Immature natural killer cell (primary cell): Measurements from ENCODE around the gene RNF166. TPM values are rescaled to one million over a fixed set of nuclear protein-coding genes. Genes with fewer than 3 reads are reported as not detected.

Experiments
- DNase-seq, 3 donors: peaks; one replicate each; pipeline ENCODE4 v3.0.0; 2022; ENCODE audit warnings: mixed read lengths in 1 of 3
- H3K27ac Mint-ChIP-seq, 6 donors: one replicate each; pipeline ENCODE4 v1.8.0; 2020; ENCODE audit warnings: mixed read lengths in 6 of 6, mild to moderate bottlenecking in 5 of 6, inconsistent platforms in 4 of 6, moderate library complexity in 3 of 6
- H3K27me3 Mint-ChIP-seq, 3 donors: one replicate each; pipeline ENCODE4 v1.8.0; 2020 to 2021; ENCODE audit warnings: low read depth in 3 of 3, mild to moderate bottlenecking in 3 of 3, mixed read lengths in 3 of 3, moderate library complexity in 3 of 3, inconsistent platforms in 1 of 3
- H3K36me3 Mint-ChIP-seq, 3 donors: one replicate each; pipeline ENCODE4 v1.8.0; 2020; ENCODE audit warnings: mixed read lengths in 3 of 3, inconsistent platforms in 2 of 3, mild to moderate bottlenecking in 2 of 3
- H3K4me1 Mint-ChIP-seq, 2 donors: one replicate each; pipeline ENCODE4 v1.8.0; 2020; ENCODE audit warnings: inconsistent platforms in 2 of 2, mild to moderate bottlenecking in 2 of 2, mixed read lengths in 2 of 2, moderate library complexity in 1 of 2
- H3K4me3 Mint-ChIP-seq, 5 donors: one replicate each; pipeline ENCODE4 v1.8.0; 2020; ENCODE audit warnings: mild to moderate bottlenecking in 5 of 5, mixed read lengths in 5 of 5, inconsistent platforms in 3 of 5, moderate library complexity in 3 of 5
- H3K9me3 Mint-ChIP-seq, 6 donors: one replicate each; pipeline ENCODE4 v1.8.0; 2020; ENCODE audit warnings: mild to moderate bottlenecking in 6 of 6, mixed read lengths in 6 of 6, inconsistent platforms in 4 of 6, moderate library complexity in 3 of 6
- polyA plus RNA-seq, 3 donors: library from polyadenylated mRNA; unstranded; fragments of 300-500 nt; fragmentation: Illumina TruSeq; gene quantifications; one replicate each; pipeline ENCODE4 v1.2.3, GENCODE V29; 2021

Gene RNF166
- polyA plus RNA-seq, 3 donors from 2014 or later = 129 to 157 (median 141) TPM

DNA sequence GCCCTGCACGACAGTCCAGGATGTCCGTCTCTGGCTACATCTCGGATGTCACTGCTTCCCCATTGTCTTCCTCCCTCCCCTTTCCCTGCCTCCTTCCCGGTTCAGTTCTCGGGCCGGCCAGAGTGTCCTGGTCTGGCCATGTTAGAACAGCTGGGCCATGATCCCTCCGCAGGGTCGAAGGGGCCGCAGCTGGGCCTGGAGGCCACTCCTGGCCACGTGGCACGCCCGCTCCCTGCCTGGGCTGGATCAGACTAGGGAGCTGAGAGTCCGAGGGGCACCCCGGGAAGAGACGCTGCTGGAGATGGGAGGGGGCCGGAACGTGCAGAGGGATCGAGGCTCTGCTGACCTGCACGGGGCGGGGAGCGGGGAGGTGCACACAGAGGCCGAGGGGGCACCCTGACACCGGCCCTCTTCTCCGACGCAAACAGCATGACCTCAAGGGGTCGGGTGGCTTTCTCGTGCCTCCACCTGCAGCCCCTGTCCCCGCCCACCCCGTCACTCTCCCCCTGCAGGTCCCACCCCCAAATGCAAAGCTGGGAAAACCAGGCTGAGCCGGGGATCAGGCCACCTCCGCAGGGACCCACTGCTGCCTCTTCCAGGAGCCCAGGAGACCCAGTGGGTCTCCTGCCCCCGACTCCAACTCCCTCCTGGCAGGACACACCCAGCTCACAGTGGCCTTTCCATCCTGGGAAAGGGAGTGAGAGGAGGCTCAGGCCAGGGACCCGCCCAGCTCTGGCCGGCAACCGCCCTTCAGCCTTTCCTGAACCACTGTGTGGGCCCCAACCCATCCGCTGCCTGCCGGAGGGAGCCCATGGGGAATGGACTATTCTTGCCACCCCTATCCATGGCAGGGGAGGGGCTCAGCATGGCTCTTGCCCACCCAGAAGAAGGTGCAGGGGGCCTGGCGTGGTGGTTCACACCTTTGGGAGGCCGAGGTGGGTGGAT, 38.6 kb upstream of the RNF166 start:
- no peaks in the 10 kb centered on the region for H3K36me3 Mint-ChIP-seq
- H3K4me3 Mint-ChIP-seq = no peak overlapping the region
- H3K4me1 Mint-ChIP-seq = peaks cover 5 to 23% of the 10 kb centered on the region in 2 donors
- H3K9me3 Mint-ChIP-seq = no peaks in the 10 kb centered on the region
- DNase-seq = no peak
- no peak overlapping the region for H3K27ac Mint-ChIP-seq
- H3K27me3 Mint-ChIP-seq = peaks cover 0 to 1% (median 0%) of the 10 kb centered on the region in 3 donors

DNA sequence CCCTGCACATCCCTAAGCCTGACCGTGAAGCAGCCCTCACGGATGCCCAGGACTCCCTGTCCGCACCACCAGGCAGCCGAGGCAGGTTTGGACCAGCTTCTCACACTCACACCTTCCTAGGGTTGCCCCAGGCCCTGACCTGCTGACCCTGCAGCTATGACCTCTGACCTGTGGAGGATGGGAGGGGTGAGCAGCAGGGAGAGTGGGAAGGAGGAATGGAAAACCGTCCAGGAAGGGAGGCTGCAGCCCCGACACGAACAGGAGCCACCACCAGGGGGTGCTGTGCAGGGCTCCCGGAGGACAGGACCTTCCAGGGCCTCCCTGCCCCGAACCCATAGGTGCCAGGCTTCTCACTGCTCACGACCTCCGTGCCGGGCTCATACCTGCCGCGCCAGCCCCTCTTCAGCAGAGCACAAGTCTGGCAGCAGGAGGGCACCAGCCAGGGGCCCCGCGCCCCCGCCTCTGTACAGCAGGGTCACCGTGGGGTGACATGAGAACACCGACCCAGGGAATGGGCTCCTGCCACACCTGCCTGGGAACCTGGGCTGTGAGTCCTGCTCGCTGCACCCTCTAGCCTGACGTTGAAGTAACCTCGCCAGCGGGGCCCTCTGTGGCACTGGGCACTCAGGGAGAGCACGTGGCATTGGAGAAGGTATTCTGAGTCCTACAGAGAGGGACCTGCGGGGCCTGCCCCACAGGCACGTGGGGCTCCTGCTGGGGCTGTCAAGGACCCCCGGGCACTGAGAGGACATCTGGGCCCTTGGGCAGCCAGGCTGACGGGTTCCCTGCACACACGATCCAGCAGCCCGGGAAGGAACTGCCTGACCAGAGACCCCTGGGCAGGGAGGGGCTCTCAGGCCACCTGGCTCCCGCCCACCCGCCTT, 37.7 kb upstream of the RNF166 start:
- DNase-seq = peak; percentile 67 to 71 (median 70)
- Mint-ChIP-seq H3K4me3 (no peak overlapping the region), H3K27ac (peak overlapping the region in 1 of 6 donors; percentile 22), H3K36me3 (no peaks in the 10 kb centered on the region), H3K4me1 (peaks cover 5 to 23% of the 10 kb centered on the region in 2 donors), H3K27me3 (no peaks in the 10 kb centered on the region), H3K9me3 (no peaks in the 10 kb centered on the region)

GRCh38 chr16:88742896-88743605, 36.8 kb upstream of the RNF166 start:
- Mint-ChIP-seq H3K4me3 (no peak overlapping the region), H3K9me3 (no peaks in the 10 kb centered on the region), H3K36me3 (no peaks in the 10 kb centered on the region), H3K27ac (no peak overlapping the region), H3K27me3 (no peaks in the 10 kb centered on the region), H3K4me1 (peaks cover 5 to 21% of the 10 kb centered on the region in 2 donors)
- DNase-seq = no peak

GRCh38 chr16:88741368-88741767, 35.2 kb upstream of the RNF166 start:
- H3K27ac Mint-ChIP-seq = no peak overlapping the region
- H3K36me3 Mint-ChIP-seq = no peaks in the 10 kb centered on the region
- no peak for DNase-seq
- peaks cover 5 to 21% of the 10 kb centered on the region in 2 donors for H3K4me1 Mint-ChIP-seq
- H3K9me3 Mint-ChIP-seq = no peaks in the 10 kb centered on the region
- no peak overlapping the region for H3K4me3 Mint-ChIP-seq
- H3K27me3 Mint-ChIP-seq = no peaks in the 10 kb centered on the region

- DNase-seq = no peak
- Mint-ChIP-seq H3K4me1 (peaks cover under 1 to 16% of the 10 kb centered on the region in 2 donors), H3K4me3 (no peak overlapping the region), H3K9me3 (no peaks in the 10 kb centered on the region), H3K27me3 (no peaks in the 10 kb centered on the region), H3K36me3 (no peaks in the 10 kb centered on the region), H3K27ac (no peak overlapping the region)
These were observed 34.5 kb upstream of the RNF166 start for GRCh38 chr16:88740727-88741055.

DNA sequence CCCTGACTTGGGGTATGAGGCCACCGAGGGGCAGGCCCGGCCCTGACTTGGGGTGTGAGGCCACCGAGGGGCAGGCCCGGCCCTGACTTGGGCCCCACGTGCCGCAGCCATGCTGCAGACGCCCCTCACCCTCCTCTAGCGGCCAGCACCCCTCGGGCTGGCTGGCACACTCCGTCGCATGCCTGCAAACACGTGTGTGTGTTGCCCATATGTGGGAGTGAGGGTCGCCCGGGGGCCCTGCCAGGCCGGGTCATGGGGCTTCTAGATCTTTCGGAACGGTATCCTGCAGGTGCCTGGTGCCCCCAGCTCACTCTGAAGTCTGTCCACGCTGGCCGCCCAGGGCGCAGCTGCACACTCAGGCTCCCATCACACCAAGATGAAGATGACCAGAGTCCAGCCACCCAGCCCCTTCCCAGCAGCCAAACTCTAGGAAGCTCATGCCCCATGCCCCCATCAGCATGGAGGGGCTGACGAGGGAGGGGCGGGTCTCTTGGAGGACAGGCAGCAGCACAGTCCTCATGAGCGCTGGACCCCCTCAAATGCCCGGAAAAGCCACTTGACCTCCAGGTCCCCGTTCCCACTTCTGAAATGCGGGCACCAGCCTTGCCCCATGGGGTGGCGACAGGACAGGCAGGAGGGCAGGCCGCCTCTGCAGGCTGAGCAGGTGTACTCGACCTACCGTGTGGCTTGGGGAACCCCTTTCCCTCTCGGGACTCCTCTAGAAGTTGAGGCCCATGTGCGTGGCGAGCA, 33.9 kb upstream of the RNF166 start:
- no peaks in the 10 kb centered on the region for H3K9me3 Mint-ChIP-seq
- H3K36me3 Mint-ChIP-seq = no peaks in the 10 kb centered on the region
- H3K27me3 Mint-ChIP-seq = no peaks in the 10 kb centered on the region
- no peak overlapping the region for H3K27ac Mint-ChIP-seq
- H3K4me1 Mint-ChIP-seq = peaks cover 0 to 11% of the 10 kb centered on the region in 2 donors
- DNase-seq = no peak
- no peak overlapping the region for H3K4me3 Mint-ChIP-seq

DNA sequence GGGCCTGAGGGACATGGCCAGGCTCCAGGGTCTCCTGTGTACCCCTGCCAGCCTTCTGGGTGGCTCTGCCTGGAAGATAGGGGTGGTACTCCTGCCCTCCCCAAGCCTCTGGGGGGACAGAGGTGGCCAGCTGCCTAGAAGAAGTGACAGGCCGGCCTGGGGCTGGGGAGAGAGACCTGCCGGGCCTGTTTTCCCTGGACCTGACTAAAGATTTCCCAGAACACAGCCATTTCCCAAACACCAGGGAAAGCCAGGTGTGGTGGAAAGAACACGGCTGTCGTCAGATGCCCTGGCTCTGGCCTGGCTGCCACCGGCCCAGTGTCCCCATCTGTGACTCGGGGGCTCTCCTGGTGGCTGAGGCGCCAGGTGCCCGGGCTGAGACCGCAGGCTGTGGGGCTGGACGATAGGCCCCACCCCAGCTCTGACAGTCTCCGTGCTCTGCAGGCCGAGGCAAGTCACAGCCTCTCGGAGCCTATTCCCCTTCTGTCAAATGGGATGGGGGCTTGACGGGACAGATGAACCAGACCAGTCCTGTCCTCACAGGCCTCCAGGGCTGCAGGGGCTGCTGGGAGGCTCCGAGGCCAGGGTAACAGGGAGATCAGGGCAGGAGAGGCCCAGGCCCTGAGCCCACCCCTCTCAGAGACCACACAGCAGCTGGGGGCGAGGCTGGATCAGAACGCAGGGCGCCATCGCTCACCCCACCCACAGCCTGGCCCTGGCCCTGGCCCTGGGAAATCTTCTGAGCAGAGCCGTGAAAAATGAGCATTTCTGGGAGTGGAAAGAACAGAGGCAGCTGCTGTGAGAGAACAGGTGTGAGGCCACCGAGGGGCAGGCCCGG, 33.1 kb upstream of the RNF166 start:
- H3K4me1 Mint-ChIP-seq = peaks cover 0 to 9% of the 10 kb centered on the region in 2 donors
- no peak overlapping the region for H3K27ac Mint-ChIP-seq
- no peaks in the 10 kb centered on the region for H3K27me3 Mint-ChIP-seq
- no peak overlapping the region for H3K4me3 Mint-ChIP-seq
- H3K36me3 Mint-ChIP-seq = no peaks in the 10 kb centered on the region
- no peak for DNase-seq
- H3K9me3 Mint-ChIP-seq = no peaks in the 10 kb centered on the region

DNA sequence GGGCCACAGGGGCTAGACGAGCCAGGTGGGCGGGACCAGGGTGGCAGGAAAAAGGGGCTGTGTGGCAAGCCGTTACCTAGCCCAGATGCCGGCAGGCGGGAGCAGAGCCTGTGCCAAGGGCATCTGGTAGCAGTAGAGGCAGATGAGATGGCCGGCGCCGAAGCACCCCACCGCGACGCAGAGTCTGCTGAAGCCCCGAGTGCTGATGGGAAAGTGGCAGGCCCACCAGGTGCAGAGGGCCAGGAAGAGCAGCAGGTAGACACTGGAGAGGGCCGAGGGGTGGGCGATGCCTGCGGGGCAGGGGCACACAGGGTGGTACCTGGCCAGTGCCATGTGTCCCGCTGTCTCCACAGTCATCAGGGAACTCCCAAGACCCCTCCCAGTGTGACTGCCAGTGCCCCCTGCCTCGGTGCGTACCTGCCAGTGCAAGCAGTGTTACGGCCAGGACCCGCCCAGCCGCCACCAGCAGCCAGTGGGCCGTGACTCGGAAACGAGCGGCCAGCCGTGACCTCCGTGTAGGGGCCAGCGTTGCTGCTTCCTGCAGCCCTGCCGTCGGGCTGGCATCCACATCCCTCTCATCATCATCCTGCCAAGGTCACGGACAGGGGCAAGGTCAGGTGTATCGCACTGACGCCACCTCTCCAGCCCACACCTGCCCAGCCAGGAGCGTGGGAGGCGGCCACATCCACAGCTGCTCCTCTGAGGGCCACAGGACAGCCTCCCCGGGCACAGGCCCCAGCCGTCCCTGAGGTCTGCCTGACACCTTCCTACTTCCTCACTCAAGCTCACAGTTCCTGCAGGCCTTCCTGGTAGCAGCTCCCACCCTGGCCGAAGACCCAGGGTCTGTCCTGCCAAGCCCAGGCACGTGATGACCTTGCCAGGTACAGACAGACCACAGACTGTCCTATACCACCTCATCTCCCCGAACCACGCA, 32.2 kb upstream of the RNF166 start:
- DNase-seq = no peak
- no peak overlapping the region for H3K27ac Mint-ChIP-seq
- no peak overlapping the region for H3K4me3 Mint-ChIP-seq
- H3K4me1 Mint-ChIP-seq = peaks cover 0 to 4% of the 10 kb centered on the region in 2 donors
- H3K27me3 Mint-ChIP-seq = no peaks in the 10 kb centered on the region
- no peaks in the 10 kb centered on the region for H3K9me3 Mint-ChIP-seq
- H3K36me3 Mint-ChIP-seq = no peaks in the 10 kb centered on the region

DNA sequence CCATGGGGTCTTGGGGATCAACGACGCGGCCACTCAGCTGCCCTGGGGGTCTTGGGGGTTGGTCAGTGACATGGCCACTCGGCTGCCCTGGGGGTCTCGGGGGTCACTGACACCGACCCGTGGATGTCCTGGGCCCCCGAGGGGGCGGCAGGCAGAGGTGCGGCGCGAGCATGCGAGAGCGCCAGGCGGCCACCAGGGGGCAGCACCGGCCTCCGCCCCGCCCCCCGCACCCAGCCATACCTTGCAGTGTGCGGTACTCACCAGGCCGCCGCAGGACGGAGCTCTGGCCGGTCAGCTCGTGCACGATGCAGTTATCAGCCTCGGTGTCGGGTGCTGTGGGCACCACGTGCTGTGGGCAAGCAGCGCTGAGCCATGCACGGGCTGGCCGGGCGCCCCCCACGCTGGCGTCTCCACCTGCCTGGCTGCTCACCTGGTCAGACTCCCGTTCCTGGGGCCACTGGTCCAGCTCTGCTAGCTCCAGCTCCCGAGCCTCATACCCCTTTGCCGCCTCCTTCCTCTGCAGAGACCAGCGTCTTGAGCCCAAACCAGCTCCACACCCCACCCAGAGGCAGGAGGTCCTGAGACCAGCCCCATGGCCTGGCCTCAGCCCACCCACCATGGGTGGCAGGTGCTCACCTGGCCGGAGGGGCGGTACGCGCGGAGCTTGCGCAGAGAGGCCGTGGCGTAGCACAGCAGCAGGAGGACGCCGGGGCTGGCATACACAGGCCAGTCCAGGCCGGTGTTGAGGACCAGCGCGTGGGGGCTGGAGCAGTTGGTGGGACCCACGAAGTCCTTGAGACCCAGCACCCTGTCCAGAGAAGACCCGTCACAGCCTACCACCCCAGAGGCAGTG, 31.3 kb upstream of the RNF166 start:
- Mint-ChIP-seq H3K36me3 (no peaks in the 10 kb centered on the region), H3K4me1 (peaks cover 0 to 4% of the 10 kb centered on the region in 2 donors), H3K9me3 (no peaks in the 10 kb centered on the region), H3K27ac (no peak overlapping the region), H3K27me3 (no peaks in the 10 kb centered on the region), H3K4me3 (no peak overlapping the region)
- peak; percentile 55 to 81 (median 63) for DNase-seq

GRCh38 chr16:88736496-88736895, 30.3 kb upstream of the RNF166 start:
- Mint-ChIP-seq H3K9me3 (no peaks in the 10 kb centered on the region), H3K36me3 (no peaks in the 10 kb centered on the region), H3K4me1 (peaks cover 0 to 3% of the 10 kb centered on the region in 2 donors), H3K4me3 (no peak overlapping the region), H3K27ac (no peak overlapping the region), H3K27me3 (no peaks in the 10 kb centered on the region)
- DNase-seq = no peak

DNA sequence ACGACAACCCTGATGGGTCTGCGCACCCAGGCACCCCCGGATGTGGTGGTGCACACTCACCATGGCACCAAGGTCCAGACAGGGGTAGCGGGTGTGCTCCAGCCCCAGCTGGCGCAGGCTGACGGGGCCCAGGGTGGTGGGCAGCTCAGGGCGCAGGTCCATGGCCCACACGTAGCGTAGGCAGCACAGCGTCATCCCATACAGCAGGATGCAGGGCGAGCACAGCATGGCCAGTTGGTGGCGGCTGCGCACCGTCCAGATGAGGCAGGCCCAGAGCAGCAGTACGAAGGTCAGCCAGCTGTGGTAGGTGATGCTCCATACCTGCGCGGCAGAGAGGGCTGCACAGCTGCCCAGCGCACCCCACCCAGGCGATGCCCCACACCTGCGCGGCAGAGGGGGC, 29.9 kb upstream of the RNF166 start:
- peaks cover 0 to 5% of the 10 kb centered on the region in 2 donors for H3K4me1 Mint-ChIP-seq
- no peak overlapping the region for H3K27ac Mint-ChIP-seq
- no peak for DNase-seq
- H3K9me3 Mint-ChIP-seq = no peaks in the 10 kb centered on the region
- no peak overlapping the region for H3K4me3 Mint-ChIP-seq
- H3K36me3 Mint-ChIP-seq = no peaks in the 10 kb centered on the region
- no peaks in the 10 kb centered on the region for H3K27me3 Mint-ChIP-seq
